Peyer's patch (tissue), 4 donors: ENCODE measurements around the gene OSTN.

ENCODE experiments used
- POLR2A ChIP-seq, 2 donors: fragments of 450-650 bp; IDR thresholded peaks; one replicate each; pipeline ENCODE4 v1.5.1; 2017; ENCODE audit warnings: antibody characterized with exemption in 2 of 2, mild to moderate bottlenecking in 2 of 2, moderate library complexity in 2 of 2
- TF ChIP-seq, protein P1 (sequence below), 6 experiments: fragments of 450-650 bp in 4 of 6; fragments of 200-600 bp in 2 of 6; sonication (generic) in 1 of 6; IDR thresholded peaks; one replicate each; pipeline ENCODE4 v1.5.1; 2017 to 2019; ENCODE audit warnings: antibody characterized with exemption in 6 of 6, mild to moderate bottlenecking in 3 of 6, moderate library complexity in 1 of 6

- TF ChIP-seq, protein P1, sequence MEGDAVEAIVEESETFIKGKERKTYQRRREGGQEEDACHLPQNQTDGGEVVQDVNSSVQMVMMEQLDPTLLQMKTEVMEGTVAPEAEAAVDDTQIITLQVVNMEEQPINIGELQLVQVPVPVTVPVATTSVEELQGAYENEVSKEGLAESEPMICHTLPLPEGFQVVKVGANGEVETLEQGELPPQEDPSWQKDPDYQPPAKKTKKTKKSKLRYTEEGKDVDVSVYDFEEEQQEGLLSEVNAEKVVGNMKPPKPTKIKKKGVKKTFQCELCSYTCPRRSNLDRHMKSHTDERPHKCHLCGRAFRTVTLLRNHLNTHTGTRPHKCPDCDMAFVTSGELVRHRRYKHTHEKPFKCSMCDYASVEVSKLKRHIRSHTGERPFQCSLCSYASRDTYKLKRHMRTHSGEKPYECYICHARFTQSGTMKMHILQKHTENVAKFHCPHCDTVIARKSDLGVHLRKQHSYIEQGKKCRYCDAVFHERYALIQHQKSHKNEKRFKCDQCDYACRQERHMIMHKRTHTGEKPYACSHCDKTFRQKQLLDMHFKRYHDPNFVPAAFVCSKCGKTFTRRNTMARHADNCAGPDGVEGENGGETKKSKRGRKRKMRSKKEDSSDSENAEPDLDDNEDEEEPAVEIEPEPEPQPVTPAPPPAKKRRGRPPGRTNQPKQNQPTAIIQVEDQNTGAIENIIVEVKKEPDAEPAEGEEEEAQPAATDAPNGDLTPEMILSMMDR (IDR thresholded peaks at IDR 0.05) = no peak
- no peak for TF ChIP-seq POLR2A (IDR thresholded peaks at IDR 0.05)
These were observed 91.4 kb downstream of the OSTN start for GRCh38 chr3:191290311-191291025.
